H1 (cell line): Measurements from ENCODE around the gene PIGU. TPM values are rescaled to one million over a fixed set of nuclear protein-coding genes. Genes with fewer than 3 reads are reported as not detected.

Experiments
- ATF3 ChIP-seq: IDR thresholded peaks from 2 replicates; pipeline ENCODE4 v1.6.1; 2011; ENCODE audit warnings: low read depth, mild to moderate bottlenecking, low read length; ENCODE audit not compliant: insufficient read depth
- CBX5 ChIP-seq: fragments of 300-800, 300-1000 bp; sonication (generic); IDR thresholded peaks from 2 replicates; pipeline ENCODE4 v1.7.1; 2016; ENCODE audit warnings: antibody characterized with exemption, low read length, low read depth
- CREB1 ChIP-seq: IDR thresholded peaks from 2 replicates; pipeline ENCODE4 v1.6.1; 2012; ENCODE audit warnings: inconsistent platforms
- CTCF ChIP-seq, 3 experiments: IDR thresholded peaks; 1 replicate in 2 of 3; 2 replicates in 1 of 3; pipeline versions ENCODE4 v1.5.1 to v1.6.1; 2011; ENCODE audit warnings: low read length in 3 of 3, mild to moderate bottlenecking in 3 of 3, inconsistent platforms in 2 of 3, low read depth in 1 of 3, moderate library complexity in 1 of 3; ENCODE audit not compliant: insufficient read depth in 1 of 3; ENCODE audit errors: control extremely low read depth in 1 of 3
- EZH2 ChIP-seq: fragments of 200-600 bp; sonication (generic); IDR thresholded peaks from 2 replicates; pipeline ENCODE4 v1.7.1; 2012; ENCODE audit warnings: low read depth, mild to moderate bottlenecking, moderate library complexity, low read length, inconsistent platforms; ENCODE audit not compliant: severe bottlenecking
- FOSL1 ChIP-seq: IDR thresholded peaks from 2 replicates; pipeline ENCODE4 v1.6.1; 2011; ENCODE audit warnings: mild to moderate bottlenecking, low read depth, low read length, moderate library complexity; ENCODE audit not compliant: insufficient read depth
- HDAC2 ChIP-seq, 2 experiments: fragments of 300-600 bp in 1 of 2; sonication (generic) in 1 of 2; IDR thresholded peaks; 2 replicates each; pipeline ENCODE4 v1.6.1; 2011 to 2012; ENCODE audit warnings: low read depth in 2 of 2, low read length in 2 of 2, mild to moderate bottlenecking in 2 of 2, moderate library complexity in 2 of 2, borderline replicate concordance in 1 of 2, inconsistent platforms in 1 of 2
- HDAC6 ChIP-seq: IDR thresholded peaks from one replicate; pipeline ENCODE4 v1.7.1; 2012; ENCODE audit warnings: low read depth, mild to moderate bottlenecking, inconsistent platforms, low read length, moderate library complexity
- JUN ChIP-seq: IDR thresholded peaks from 2 replicates; pipeline ENCODE4 v1.6.1; 2011; ENCODE audit warnings: low read depth, mild to moderate bottlenecking, improper control_type of control experiment, low read length
- RNF2 ChIP-seq: fragments of 200-900, 300-1000 bp; sonication (generic); IDR thresholded peaks from 2 replicates; pipeline ENCODE4 v1.7.1; 2016; ENCODE audit warnings: borderline replicate concordance, low read depth, mild to moderate bottlenecking, antibody characterized with exemption, low read length; ENCODE audit not compliant: poor library complexity, severe bottlenecking; ENCODE audit errors: missing control alignments
- TAF1 ChIP-seq: IDR thresholded peaks from 2 replicates; pipeline ENCODE4 v1.6.1; 2011; ENCODE audit warnings: mild to moderate bottlenecking, low read depth, low read length
- TBP ChIP-seq: IDR thresholded peaks from 2 replicates; pipeline ENCODE4 v1.6.1; 2011; ENCODE audit warnings: low read depth, low read length, improper control_type of control experiment
- TCF12 ChIP-seq: IDR thresholded peaks from 2 replicates; pipeline ENCODE4 v1.6.1; 2011; ENCODE audit warnings: low read depth, mild to moderate bottlenecking, low read length
- TEAD4 ChIP-seq: IDR thresholded peaks from 2 replicates; pipeline ENCODE4 v1.6.1; 2012; ENCODE audit warnings: low read depth, low read length, inconsistent platforms, mixed read lengths
- YY1 ChIP-seq: IDR thresholded peaks from 2 replicates; pipeline ENCODE4 v1.6.1; 2011; ENCODE audit warnings: low read depth, mild to moderate bottlenecking, low read length
- polyA plus RNA-seq, 7 experiments: library from polyadenylated mRNA; depleted of rRNA in 3 of 7; stranded (reverse) in 5 of 7; unstranded in 2 of 7; fragments of >200 nt in 5 of 7; fragments of 200-250 nt in 2 of 7; gene quantifications; 1 replicate in 5 of 7; 2 replicates in 1 of 7; 4 replicates in 1 of 7; pipeline versions ENCODE4 v1.2.1 to v1.2.3, GENCODE V29; 2011 to 2013; ENCODE audit warnings: missing spikeins in 2 of 7, mixed read lengths in 2 of 7
- total RNA-seq: library from RNA; stranded (reverse); fragmentation: NEBNext Ultra II Directional; extraction: Animal tissue kit (Norgen Biotek cat#: 25700); gene quantifications from 2 replicates; pipeline ENCODE4 v1.2.1, GENCODE V29; 2021
- TF ChIP-seq, protein P1 (sequence below): IDR thresholded peaks from 2 replicates; pipeline ENCODE4 v1.6.1; 2012; ENCODE audit warnings: inconsistent platforms

The PIGU gene
- total and polyA plus RNA-seq, 2 of the 8 experiments (the other 6 are each of a cell fraction or from before 2014, with no cell fraction given) = 28.3 to 117 TPM

GRCh38 chr20:34515484-34516246 lies 161.2 kb downstream of the PIGU start (continued):
- TF ChIP-seq TAF1 (peak; percentile 64), TEAD4 (no peak), TCF12 (no peak), YY1 (0 out of 2 replicates have a peak, but pooled peaks have one; percentile 15), HDAC6 (no peak), RNF2 (no peak), ATF3 (no peak), CTCF (IDR thresholded peaks at IDR 0.05; ENCODE audit: control extremely low read depth in 1 of 3, insufficient read depth in 1 of 3, low read depth in 1 of 3, low read length in 3 of 3) (no peak), EZH2 (no peak), FOSL1 (no peak), TBP (peak; percentile 54; the same call in 1 of the 2 replicates), JUN (no peak), CREB1 (no peak), CBX5 (no peak), HDAC2 (IDR thresholded peaks at IDR 0.05; ENCODE audit: borderline replicate concordance in 1 of 2, low read depth in 2 of 2, low read length in 2 of 2) (no peak; a peak in 1 of 4 replicates)
- TF ChIP-seq, protein P1, sequence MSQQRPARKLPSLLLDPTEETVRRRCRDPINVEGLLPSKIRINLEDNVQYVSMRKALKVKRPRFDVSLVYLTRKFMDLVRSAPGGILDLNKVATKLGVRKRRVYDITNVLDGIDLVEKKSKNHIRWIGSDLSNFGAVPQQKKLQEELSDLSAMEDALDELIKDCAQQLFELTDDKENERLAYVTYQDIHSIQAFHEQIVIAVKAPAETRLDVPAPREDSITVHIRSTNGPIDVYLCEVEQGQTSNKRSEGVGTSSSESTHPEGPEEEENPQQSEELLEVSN = no peak
